Measurements from ENCODE around the gene OBP2B. TPM values are rescaled to one million over a fixed set of nuclear protein-coding genes. Genes with fewer than 3 reads are reported as not detected.

OBP2B gene
- total and polyA plus RNA-seq, 7 donors, result not detected

DNA sequence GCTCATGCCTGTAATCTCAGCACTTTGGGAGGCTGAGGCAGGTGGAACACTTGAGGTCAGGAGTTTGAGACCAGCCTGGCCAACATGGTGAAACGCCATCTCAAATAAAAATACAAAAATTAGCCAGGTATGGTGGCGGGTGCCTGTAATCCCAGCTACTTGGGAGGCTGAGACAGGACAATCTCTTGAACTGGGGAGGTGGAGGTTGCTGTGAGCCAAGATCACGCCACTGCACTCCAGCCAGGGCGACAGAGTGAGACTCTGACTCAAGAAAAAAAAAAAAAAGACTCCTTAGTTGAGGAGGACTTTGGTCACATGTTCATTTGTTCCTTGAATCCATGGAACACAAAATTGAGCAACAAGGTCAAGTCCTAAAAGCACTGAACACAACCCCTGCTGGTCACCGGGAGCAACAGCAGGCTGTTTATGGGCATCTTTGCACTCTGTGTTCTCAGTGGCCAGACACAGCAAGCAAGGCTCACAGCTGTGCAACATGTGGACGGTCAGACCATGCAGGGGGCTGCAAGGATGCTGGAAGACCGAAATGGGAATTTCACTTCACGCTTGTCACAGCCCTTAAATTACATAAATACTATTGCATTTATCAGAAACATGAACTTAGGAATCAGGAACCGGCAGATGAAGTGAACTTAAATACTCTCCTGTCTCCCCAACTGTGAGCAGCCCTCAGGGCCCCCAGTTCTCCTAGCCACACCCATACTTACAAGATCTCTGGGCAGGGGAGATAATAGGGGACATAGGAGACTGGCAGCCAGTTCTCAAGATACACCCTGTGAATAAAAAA lies 48.1 kb downstream of the OBP2B start:
- intact Hi-C loops (cut with DNase I), result no loop called here
- peak; percentile 91 for DNase-seq
- TF ChIP-seq CTCF (IDR thresholded peaks at IDR 0.05) (peak; percentile 52 to 73 (median 56)), POLR2A (IDR thresholded peaks at IDR 0.05) (no peak), EP300 (IDR thresholded peaks at IDR 0.05) (no peak), POLR2AphosphoS5 (IDR thresholded peaks at IDR 0.05) (peak in 1 of 4 donors; percentile 58)
- Histone ChIP-seq H3K4me3 (no peak overlapping the region), H3K27me3 (no peaks in the 10 kb centered on the region), H3K9me3 (no peaks in the 10 kb centered on the region), H3K36me3 (peaks cover 0 to 6% (median 0%) of the 10 kb centered on the region in 4 donors), H3K27ac (peak overlapping the region in 3 of 4 donors; percentile 51 to 63 (median 53)), H3K4me1 (peaks cover 0 to 34% (median 24%) of the 10 kb centered on the region in 4 donors)
- WGBS, 2 donors, result 42 to 63% methylated on average over 9 of the region's 9 CpGs

DNA sequence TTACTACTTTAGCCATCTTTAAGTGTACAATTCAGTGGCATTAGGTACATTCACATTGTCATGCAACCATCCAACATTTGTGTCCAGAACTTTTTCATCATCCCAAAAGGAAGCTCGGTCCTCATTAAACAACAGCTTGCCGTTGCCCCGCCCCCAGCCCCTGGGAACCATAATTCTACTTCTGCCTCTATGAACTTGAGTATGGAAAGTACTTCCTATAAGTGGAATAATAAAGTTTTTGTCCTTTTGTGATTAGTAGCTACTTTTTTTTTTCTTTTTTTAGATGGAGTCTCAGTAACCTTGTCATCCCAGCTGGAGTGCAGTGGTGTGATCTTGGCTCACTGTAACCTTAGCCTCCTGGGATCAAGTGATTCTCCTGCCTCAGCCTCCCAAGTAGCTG lies 50.4 kb downstream of the OBP2B start:
- TF ChIP-seq POLR2AphosphoS5 (IDR thresholded peaks at IDR 0.05) (no peak), POLR2A (IDR thresholded peaks at IDR 0.05) (no peak), CTCF (IDR thresholded peaks at IDR 0.05) (no peak), EP300 (IDR thresholded peaks at IDR 0.05) (no peak)
- Histone ChIP-seq H3K36me3 (peaks cover 0 to 6% (median 0%) of the 10 kb centered on the region in 4 donors), H3K4me3 (no peak overlapping the region), H3K27ac (no peak overlapping the region), H3K9me3 (no peaks in the 10 kb centered on the region), H3K4me1 (peaks cover 0 to 24% (median 19%) of the 10 kb centered on the region in 4 donors), H3K27me3 (no peaks in the 10 kb centered on the region)
- WGBS, 2 donors, result 83 to 91% methylated on average over 3 of the region's 3 CpGs
- DNase-seq, result peak; percentile 43
- intact Hi-C loops (cut with DNase I), result no loop called here

Other genes starting within 250 kb of the OBP2B start
- gene GFI1B, start 230.6 kb downstream of the OBP2B start, total RNA-seq, result under 1 TPM in 1 of 4 donors, not detected in 3; 0.28 TPM
- gene GFI1B, start 230.6 kb downstream of the OBP2B start, polyA plus RNA-seq, result under 1 TPM in 2 of 3 donors, not detected in 1; 0.87 to 0.92 TPM
- 10 to 100 TPM; 42.0 to 49.6 (median 47.2) TPM for gene GTF3C5, start 178.3 kb downstream of the OBP2B start, total RNA-seq
- gene GTF3C5, start 178.3 kb downstream of the OBP2B start, polyA plus RNA-seq, result 10 to 100 TPM; 25.8 to 52.7 (median 28.7) TPM
- gene CEL, start 147.3 kb downstream of the OBP2B start, total RNA-seq, result 1 to 10 TPM in 1 of 4 donors, under 1 TPM in 1, not detected in 2; 0.36 to 1.1 TPM
- 1 to 10 TPM in 2 of 3 donors, under 1 TPM in 1; 0.46 to 4.8 (median 1.0) TPM for gene CEL, start 147.3 kb downstream of the OBP2B start, polyA plus RNA-seq
- 10 to 100 TPM; 35.2 to 52.7 (median 39.6) TPM for gene RALGDS, start 88.0 kb downstream of the OBP2B start, total RNA-seq
- 10 to 100 TPM; 27.6 to 49.7 (median 32.1) TPM for gene RALGDS, start 88.0 kb downstream of the OBP2B start, polyA plus RNA-seq
- 10 to 100 TPM in 3 of 4 donors, 1 to 10 TPM in 1; 8.9 to 31.1 (median 19.2) TPM for gene GBGT1, start 45.3 kb downstream of the OBP2B start, total RNA-seq
- 1 to 10 TPM; 4.2 to 9.9 (median 5.4) TPM for gene GBGT1, start 45.3 kb downstream of the OBP2B start, polyA plus RNA-seq
- gene ABO, start 66.0 kb upstream of the OBP2B start, total RNA-seq, result 1 to 10 TPM in 2 of 4 donors, under 1 TPM in 2; 0.36 to 1.5 (median 1.0) TPM
- 10 to 100 TPM; 15.0 to 27.3 (median 24.5) TPM for gene ABO, start 66.0 kb upstream of the OBP2B start, polyA plus RNA-seq
- gene SURF6, start 126.9 kb upstream of the OBP2B start, total RNA-seq, result 10 to 100 TPM; 13.9 to 20.1 (median 16.2) TPM
- 10 to 100 TPM; 22.8 to 43.1 (median 24.3) TPM for gene SURF6, start 126.9 kb upstream of the OBP2B start, polyA plus RNA-seq
- 10 to 100 TPM; 17.2 to 31.3 (median 28.4) TPM for gene MED22, start 138.9 kb upstream of the OBP2B start, total RNA-seq
- 10 to 100 TPM in 2 of 3 donors, 1 to 10 TPM in 1; 8.4 to 23.7 (median 11.8) TPM for gene MED22, start 138.9 kb upstream of the OBP2B start, polyA plus RNA-seq
- gene RPL7A, start 139.0 kb upstream of the OBP2B start, total RNA-seq, result 1,000 to 10,000 TPM; 2,027 to 2,561 (median 2,271) TPM
- 1,000 to 10,000 TPM; 2,364 to 4,020 (median 2,962) TPM for gene RPL7A, start 139.0 kb upstream of the OBP2B start, polyA plus RNA-seq
- 10 to 100 TPM; 33.8 to 98.7 (median 75.7) TPM for gene SURF1, start 147.2 kb upstream of the OBP2B start, total RNA-seq
- 10 to 100 TPM; 54.1 to 79.3 (median 59.0) TPM for gene SURF1, start 147.2 kb upstream of the OBP2B start, polyA plus RNA-seq
- gene SURF2, start 147.3 kb upstream of the OBP2B start, total RNA-seq, result 10 to 100 TPM; 10.2 to 32.3 (median 15.2) TPM
- gene SURF2, start 147.3 kb upstream of the OBP2B start, polyA plus RNA-seq, result 10 to 100 TPM; 17.4 to 27.1 (median 19.9) TPM
- gene SURF4, start 166.8 kb upstream of the OBP2B start, total RNA-seq, result 10 to 100 TPM; 73.4 to 88.8 (median 84.3) TPM
- gene SURF4, start 166.8 kb upstream of the OBP2B start, polyA plus RNA-seq, result 100 to 1,000 TPM in 1 of 3 donors, 10 to 100 TPM in 2; 17.4 to 190 (median 31.2) TPM
- 1 to 10 TPM in 2 of 4 donors, under 1 TPM in 1, not detected in 1; 0.49 to 8.3 (median 2.1) TPM for gene STKLD1, start 167.1 kb upstream of the OBP2B start, total RNA-seq
- gene STKLD1, start 167.1 kb upstream of the OBP2B start, polyA plus RNA-seq, result 1 to 10 TPM in 2 of 3 donors, under 1 TPM in 1; 0.69 to 1.8 (median 1.2) TPM
- gene REXO4, start 208.8 kb upstream of the OBP2B start, total RNA-seq, result 10 to 100 TPM; 16.3 to 22.2 (median 18.8) TPM
- 10 to 100 TPM; 13.2 to 25.9 (median 16.2) TPM for gene REXO4, start 208.8 kb upstream of the OBP2B start, polyA plus RNA-seq
- 1 to 10 TPM in 2 of 4 donors, under 1 TPM in 2; 0.71 to 1.9 (median 1.4) TPM for gene ADAMTS13, start 213.1 kb upstream of the OBP2B start, total RNA-seq
- gene ADAMTS13, start 213.1 kb upstream of the OBP2B start, polyA plus RNA-seq, result 1 to 10 TPM in 1 of 3 donors, under 1 TPM in 2; 0.60 to 3.4 (median 0.69) TPM

All from sigmoid colon (tissue), 7 donors.